Omental fat pad (tissue), 4 donors: Measurements from ENCODE around the gene ZFHX3. TPM values are rescaled to one million over a fixed set of nuclear protein-coding genes. Genes with fewer than 3 reads are reported as not detected.

ENCODE experiments used
- ATAC-seq: fragments of 150-250 bp; one replicate; pipeline ENCODE4 v1.9.1; 2016; ENCODE audit warnings: mild to moderate bottlenecking, moderate library complexity; ENCODE audit not compliant: low FRiP score
- DNase-seq: peaks from one replicate; pipeline ENCODE4 v3.0.0-alpha.2; 2019; ENCODE audit warnings: low spot score
- total RNA-seq, 4 donors: library from RNA; depleted of rRNA; stranded (reverse); fragments of >200 nt; gene quantifications; one replicate each; pipeline ENCODE4 v1.1.0, GENCODE V29; 2016
- TF ChIP-seq, protein P1 (sequence below), 3 donors: fragments of 450-650 bp; IDR thresholded peaks; one replicate each; pipeline ENCODE4 v1.5.1; 2016 to 2017; ENCODE audit warnings: antibody characterized with exemption in 3 of 3, mild to moderate bottlenecking in 3 of 3, moderate library complexity in 2 of 3

The ZFHX3 gene
- total RNA-seq, 4 donors from 2014 or later, result 11.8 to 35.2 (median 13.7) TPM

DNA sequence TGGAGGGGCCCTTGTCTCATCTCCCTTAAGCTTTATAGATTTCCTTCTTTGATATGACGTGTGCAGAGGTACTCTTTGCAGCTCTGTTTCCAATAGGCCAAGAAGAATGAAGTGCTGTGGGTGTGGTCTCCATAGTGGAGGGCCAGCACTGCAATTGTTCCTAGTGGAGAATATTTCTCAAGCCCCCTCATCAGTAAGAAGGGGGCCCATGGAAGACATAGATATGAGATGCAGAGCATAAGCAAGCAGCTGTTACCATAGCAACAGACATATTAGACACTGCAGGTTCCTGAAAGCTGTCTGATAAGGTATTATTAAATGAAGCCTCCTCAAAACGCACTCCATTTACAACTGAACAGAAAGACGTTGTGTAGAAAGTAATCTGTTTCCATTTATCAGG lies 240.7 kb downstream of the ZFHX3 start:
- ATAC-seq (no peak), DNase-seq (no peak)
- TF ChIP-seq, protein P1, sequence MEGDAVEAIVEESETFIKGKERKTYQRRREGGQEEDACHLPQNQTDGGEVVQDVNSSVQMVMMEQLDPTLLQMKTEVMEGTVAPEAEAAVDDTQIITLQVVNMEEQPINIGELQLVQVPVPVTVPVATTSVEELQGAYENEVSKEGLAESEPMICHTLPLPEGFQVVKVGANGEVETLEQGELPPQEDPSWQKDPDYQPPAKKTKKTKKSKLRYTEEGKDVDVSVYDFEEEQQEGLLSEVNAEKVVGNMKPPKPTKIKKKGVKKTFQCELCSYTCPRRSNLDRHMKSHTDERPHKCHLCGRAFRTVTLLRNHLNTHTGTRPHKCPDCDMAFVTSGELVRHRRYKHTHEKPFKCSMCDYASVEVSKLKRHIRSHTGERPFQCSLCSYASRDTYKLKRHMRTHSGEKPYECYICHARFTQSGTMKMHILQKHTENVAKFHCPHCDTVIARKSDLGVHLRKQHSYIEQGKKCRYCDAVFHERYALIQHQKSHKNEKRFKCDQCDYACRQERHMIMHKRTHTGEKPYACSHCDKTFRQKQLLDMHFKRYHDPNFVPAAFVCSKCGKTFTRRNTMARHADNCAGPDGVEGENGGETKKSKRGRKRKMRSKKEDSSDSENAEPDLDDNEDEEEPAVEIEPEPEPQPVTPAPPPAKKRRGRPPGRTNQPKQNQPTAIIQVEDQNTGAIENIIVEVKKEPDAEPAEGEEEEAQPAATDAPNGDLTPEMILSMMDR (IDR thresholded peaks at IDR 0.05), result no peak

DNA sequence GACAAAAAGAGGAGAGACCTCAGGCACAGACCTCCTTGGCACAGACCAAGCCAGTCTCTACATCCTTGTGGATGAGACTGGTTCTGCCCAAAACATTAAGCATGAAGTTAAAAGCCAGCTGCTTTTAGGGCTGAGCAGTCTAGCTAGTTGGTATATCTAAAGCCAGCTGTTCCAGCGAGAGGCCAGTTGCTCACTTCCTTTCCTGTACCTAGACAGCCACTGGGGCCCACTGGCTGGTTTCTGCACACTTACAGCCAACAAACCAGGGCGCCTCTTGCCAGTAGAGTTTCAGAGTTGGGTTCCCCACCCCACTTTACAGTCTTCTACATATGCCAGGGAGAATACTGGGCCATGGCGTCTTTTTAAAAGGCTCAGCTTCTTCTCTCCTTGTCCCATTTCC lies 242.4 kb downstream of the ZFHX3 start:
- TF ChIP-seq, protein P1 (IDR thresholded peaks at IDR 0.05), result no peak
- ATAC-seq (no peak), DNase-seq (no peak)

DNA sequence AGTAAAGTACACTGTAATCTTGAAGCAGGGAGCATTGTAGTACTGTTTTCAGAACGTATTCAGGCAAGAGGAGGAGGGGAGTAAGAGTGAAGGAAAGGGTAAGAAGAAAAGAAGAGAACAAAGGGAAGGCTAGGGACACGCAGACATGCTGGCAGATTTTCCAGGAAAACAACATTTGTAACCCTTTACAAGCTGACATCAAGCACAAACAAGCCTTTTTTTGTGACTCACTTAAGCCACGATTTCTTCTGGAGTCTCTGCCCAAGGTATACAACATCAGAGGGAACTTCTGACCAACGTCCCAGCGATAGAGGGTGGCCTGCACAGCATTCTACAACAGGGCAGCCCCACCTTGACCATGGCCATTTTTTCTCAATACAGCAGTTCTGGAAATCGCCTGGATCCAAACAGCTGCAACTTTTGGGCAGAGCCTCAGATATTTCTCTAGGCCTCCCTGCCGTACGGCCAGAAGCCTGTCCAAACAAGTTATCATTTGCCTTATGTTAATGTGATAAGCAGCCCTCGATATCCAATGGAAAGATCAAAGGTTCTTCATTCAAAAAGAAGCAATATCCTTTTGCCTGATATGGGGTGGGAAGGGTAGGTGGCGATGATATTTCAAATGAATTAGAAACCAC lies 247.3 kb downstream of the ZFHX3 start:
- TF ChIP-seq, protein P1 (IDR thresholded peaks at IDR 0.05), result no peak
- DNase-seq (no peak), ATAC-seq (no peak)

DNA sequence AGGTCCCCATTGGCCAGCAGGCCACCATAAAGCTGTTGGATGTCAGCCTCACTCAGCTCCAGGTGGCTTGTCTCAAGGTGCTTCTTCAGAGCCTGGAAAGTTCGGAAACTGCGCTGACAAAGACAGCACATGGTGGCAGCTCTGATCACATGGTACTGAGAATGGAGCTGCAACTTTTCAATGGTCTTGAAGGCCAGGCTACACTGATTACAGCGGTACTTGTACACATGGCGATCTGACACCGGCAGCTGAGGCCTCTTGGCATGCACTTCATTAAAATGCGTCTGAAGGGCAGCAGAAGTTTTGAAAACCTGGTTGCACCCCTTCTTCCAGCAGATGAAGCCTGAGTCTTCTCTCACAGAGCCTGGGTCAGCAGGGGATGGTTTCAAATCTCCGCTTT lies 249.7 kb downstream of the ZFHX3 start:
- DNase-seq, result no peak
- no peak for ATAC-seq
- TF ChIP-seq, protein P1 (IDR thresholded peaks at IDR 0.05), result no peak

DNA sequence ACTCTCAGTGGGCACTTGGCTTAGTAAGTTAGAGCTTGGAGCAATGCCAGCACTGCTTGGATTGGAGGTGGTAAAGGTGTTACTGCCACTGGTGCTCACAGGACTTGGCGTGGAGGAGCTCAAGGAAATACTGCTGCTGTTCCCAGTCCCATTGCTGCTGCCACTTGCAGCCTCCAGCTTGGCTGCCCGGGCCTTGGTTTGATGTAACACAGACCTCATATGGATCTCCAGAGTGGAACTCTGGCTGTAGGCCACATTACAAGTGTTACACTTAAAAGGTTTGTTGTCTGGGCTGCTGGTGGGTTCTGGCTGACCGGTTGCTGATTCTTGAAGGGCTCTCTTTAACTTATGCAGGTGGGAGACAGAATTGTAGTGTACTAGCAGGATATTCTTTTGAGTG lies 250.3 kb downstream of the ZFHX3 start:
- DNase-seq, result no peak
- TF ChIP-seq, protein P1 (IDR thresholded peaks at IDR 0.05), result no peak
- no peak for ATAC-seq

DNA sequence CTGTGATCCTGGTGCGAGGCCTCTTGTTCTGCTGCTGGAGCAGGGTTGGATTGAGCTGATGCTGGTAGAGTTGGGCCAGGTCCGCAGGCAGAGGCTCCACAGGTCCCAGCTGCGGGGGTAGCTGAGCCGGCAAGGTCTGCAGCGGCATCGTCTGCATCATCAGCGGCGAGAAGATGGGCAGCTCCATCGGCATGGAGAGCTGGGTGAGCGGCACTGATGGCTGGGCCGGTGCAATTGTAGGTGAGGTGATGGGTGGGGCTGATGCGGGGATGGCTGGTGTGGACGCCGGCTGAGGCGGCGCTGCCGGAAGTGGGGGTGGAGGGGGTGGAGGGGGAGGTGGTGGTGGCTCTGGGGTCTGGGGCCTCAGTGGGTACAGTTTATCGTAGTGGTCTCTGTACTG lies 251.7 kb downstream of the ZFHX3 start:
- ATAC-seq (no peak), DNase-seq (no peak)
- TF ChIP-seq, protein P1 (IDR thresholded peaks at IDR 0.05), result no peak

DNA sequence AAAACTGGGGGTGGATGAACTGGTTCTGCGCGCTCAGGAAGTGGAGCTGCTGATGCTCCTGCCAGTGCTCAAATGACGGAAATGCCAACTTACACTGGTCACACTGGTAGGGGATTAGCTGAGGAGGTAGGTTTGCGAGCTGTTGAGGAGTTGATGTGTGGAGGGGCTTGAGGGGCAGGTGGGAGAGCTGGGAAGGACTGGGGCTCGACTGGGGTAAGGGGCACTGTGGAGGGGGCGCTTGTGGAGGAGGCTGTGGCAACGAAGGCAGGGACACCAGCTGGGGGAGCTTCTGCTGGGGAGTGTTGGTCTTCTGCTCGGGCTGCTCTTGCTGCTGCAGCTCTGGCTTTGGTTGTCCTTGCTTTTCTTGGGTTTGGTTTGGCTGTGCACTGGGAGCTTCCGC lies 252.9 kb downstream of the ZFHX3 start:
- DNase-seq (no peak), ATAC-seq (no peak)
- TF ChIP-seq, protein P1 (IDR thresholded peaks at IDR 0.05), result no peak
